ENCODE results near the gene ABHD11. TPM values are rescaled to one million over a fixed set of nuclear protein-coding genes. Genes with fewer than 3 reads are reported as not detected.

ABHD11 gene
- total and polyA plus RNA-seq, 10 donors = 11.4 to 26.0 (median 17.8) TPM

GRCh38 chr7:73740771-73741170 lies 2.2 kb upstream of the ABHD11 start:
- Histone ChIP-seq H3K27ac (no peak overlapping the region), H3K9me3 (no peaks in the 10 kb centered on the region), H3K27me3 (replicated peaks in 1 of 7) (peaks cover 0 to 3% (median 0%) of the 10 kb centered on the region in 7 donors)

DNA sequence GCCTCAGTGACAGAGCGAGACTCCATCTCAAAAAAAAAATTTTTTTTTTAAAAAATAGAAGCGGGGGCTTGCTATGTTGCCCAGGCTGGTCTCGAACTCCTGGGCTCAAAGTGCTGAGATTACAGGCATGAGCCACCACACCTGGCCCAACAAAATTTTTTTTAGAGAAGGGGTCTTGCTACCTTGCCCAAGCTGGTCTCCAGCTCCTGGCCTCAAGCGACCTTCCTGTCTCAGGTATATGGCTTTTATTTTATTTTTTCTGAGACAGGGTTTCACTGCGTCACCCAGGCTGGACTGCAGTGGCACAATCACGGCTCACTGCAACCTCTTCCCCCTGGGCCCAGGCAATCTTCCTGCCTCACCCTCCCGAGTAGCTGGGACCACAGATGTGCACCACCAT lies 1.6 kb upstream of the ABHD11 start:
- TF ChIP-seq POLR2AphosphoS5 (IDR thresholded peaks at IDR 0.05) (no peak), POLR2A (IDR thresholded peaks at IDR 0.05) (no peak), CTCF (IDR thresholded peaks at IDR 0.05 in 8 of 11, conservative IDR thresholded peaks at IDR 0.05 in 3 of 11) (no peak)
- intact Hi-C loops (cut with DNase I; ENCODE audit: low total_unique reads) = no loop called here
- peaks cover 0 to 23% (median 14%) of the 10 kb centered on the region in 6 donors for H3K36me3 ChIP-seq
- H3K4me1 ChIP-seq = peaks cover 6 to 47% (median 30%) of the 10 kb centered on the region in 6 donors
- no peak overlapping the region for H3K4me3 ChIP-seq
- WGBS, 5 donors = 80 to 92% (median 87%) methylated on average over 7 of the region's 7 CpGs
- H3K9me3 ChIP-seq = no peaks in the 10 kb centered on the region
- DNase-seq = no peak
- H3K27ac ChIP-seq = no peak overlapping the region
- H3K27me3 ChIP-seq (replicated peaks in 1 of 7) = peaks cover 0 to 3% (median 0%) of the 10 kb centered on the region in 7 donors

More at GRCh38 chr7:73740771-73741170, 2.2 kb upstream of the ABHD11 start:
- peaks cover 0 to 19% (median 11%) of the 10 kb centered on the region in 6 donors for H3K36me3 ChIP-seq
- 74 to 93% (median 83%) methylated on average over 5 of the region's 5 CpGs for WGBS, 5 donors
- peaks cover 6 to 42% (median 25%) of the 10 kb centered on the region in 6 donors for H3K4me1 ChIP-seq
- TF ChIP-seq CTCF (IDR thresholded peaks at IDR 0.05 in 8 of 11, conservative IDR thresholded peaks at IDR 0.05 in 3 of 11) = no peak
- no peak for TF ChIP-seq POLR2A (IDR thresholded peaks at IDR 0.05)
- TF ChIP-seq POLR2AphosphoS5 (IDR thresholded peaks at IDR 0.05) = no peak
- DNase-seq = no peak
- no peak overlapping the region for H3K4me3 ChIP-seq
- intact Hi-C loops (cut with DNase I; ENCODE audit: low total_unique reads) = no loop called here

GRCh38 chr7:73739387-73739767 lies 775 bp upstream of the ABHD11 start:
- WGBS, 5 donors = 47 to 63% (median 57%) methylated on average over 13 of the region's 13 CpGs
- intact Hi-C loops (cut with DNase I; ENCODE audit: low total_unique reads) = loop anchor here (5.0 to 10.0 kb wide), 2 partner anchors 55 to 113 kb away; partner anchors contain the start of genes BUD23 and DNAJC30

More at GRCh38 chr7:73739387-73739767, 775 bp upstream of the ABHD11 start:
- Histone ChIP-seq H3K36me3 (peaks cover 0 to 23% (median 14%) of the 10 kb centered on the region in 6 donors), H3K4me1 (peaks cover 6 to 56% (median 39%) of the 10 kb centered on the region in 6 donors), H3K4me3 (peak overlapping the region; percentile 37 to 98 (median 94)), H3K27me3 (replicated peaks in 1 of 7) (peaks cover 0 to 3% (median 0%) of the 10 kb centered on the region in 7 donors), H3K9me3 (no peaks in the 10 kb centered on the region), H3K27ac (peak overlapping the region; percentile 50 to 95 (median 90))
- peak; percentile 85 for DNase-seq
- TF ChIP-seq POLR2A (IDR thresholded peaks at IDR 0.05) = no peak
- TF ChIP-seq POLR2AphosphoS5 (IDR thresholded peaks at IDR 0.05) = no peak
- no peak for TF ChIP-seq CTCF (IDR thresholded peaks at IDR 0.05 in 8 of 11, conservative IDR thresholded peaks at IDR 0.05 in 3 of 11)
